ENCODE results near the gene EFCC1.

- TF ChIP-seq CTCF (IDR thresholded peaks at IDR 0.05), result no peak
- TF ChIP-seq POLR2A (IDR thresholded peaks at IDR 0.05), result no peak
Observed at GRCh38 chr3:128956440-128956839, 44.7 kb upstream of the EFCC1 start.
